ENCODE results near the gene CHST5. TPM values are rescaled to one million over a fixed set of nuclear protein-coding genes. Genes with fewer than 3 reads are reported as not detected.
"Not testable (repeated sequence)": the region's sequence is repeated elsewhere in the genome, so short reads cannot be mapped to it uniquely, and the experiment has no call there.

The CHST5 gene
- total RNA-seq, 1 donor from 2014 or later, result 1.5 TPM

GRCh38 chr16:75550211-75550662, 14.3 kb upstream of the CHST5 start:
- DNase-seq (ENCODE audit: low read depth, low spot score), result no peak
- H3K9me3 Mint-ChIP-seq, result no peaks in the 10 kb centered on the region

GRCh38 chr16:75548456-75548855, 12.5 kb upstream of the CHST5 start:
- H3K4me1 Mint-ChIP-seq; H3K36me3 Mint-ChIP-seq (ENCODE audit: low read depth); H3K4me3 Mint-ChIP-seq; H3K27ac Mint-ChIP-seq (ENCODE audit: unreplicated experiment); H3K9me3 Mint-ChIP-seq; H3K27me3 Mint-ChIP-seq (ENCODE audit: low read depth); DNase-seq (ENCODE audit: low read depth, low spot score): not testable (repeated sequence)

More at GRCh38 chr16:75550211-75550662, 14.3 kb upstream of the CHST5 start:
- Mint-ChIP-seq H3K36me3 (ENCODE audit: low read depth) (no peaks in the 10 kb centered on the region), H3K27ac (ENCODE audit: unreplicated experiment) (no peak overlapping the region), H3K4me3 (no peak overlapping the region), H3K4me1 (peaks cover 7% of the 10 kb centered on the region), H3K27me3 (ENCODE audit: low read depth) (no peaks in the 10 kb centered on the region)
- peak; percentile 46 for TF ChIP-seq CTCF (conservative IDR thresholded peaks at IDR 0.05)

- Mint-ChIP-seq H3K4me1 (no peaks in the 10 kb centered on the region), H3K36me3 (ENCODE audit: low read depth) (peaks cover 4% of the 10 kb centered on the region), H3K27me3 (ENCODE audit: low read depth) (no peaks in the 10 kb centered on the region), H3K4me3 (no peak overlapping the region), H3K9me3 (no peaks in the 10 kb centered on the region), H3K27ac (ENCODE audit: unreplicated experiment) (no peak overlapping the region)
- TF ChIP-seq CTCF (conservative IDR thresholded peaks at IDR 0.05), result no peak
- no peak for DNase-seq (ENCODE audit: low read depth, low spot score)
Observed at GRCh38 chr16:75546293-75546692, 10.4 kb upstream of the CHST5 start.

GRCh38 chr16:75545879-75546278, 10.0 kb upstream of the CHST5 start:
- not testable (repeated sequence) for DNase-seq (ENCODE audit: low read depth, low spot score); H3K27ac Mint-ChIP-seq (ENCODE audit: unreplicated experiment); H3K36me3 Mint-ChIP-seq (ENCODE audit: low read depth); H3K4me3 Mint-ChIP-seq; H3K27me3 Mint-ChIP-seq (ENCODE audit: low read depth); H3K9me3 Mint-ChIP-seq; H3K4me1 Mint-ChIP-seq

GRCh38 chr16:75542462-75542861, 6.6 kb upstream of the CHST5 start:
- not testable (repeated sequence) for DNase-seq (ENCODE audit: low read depth, low spot score); H3K4me3 Mint-ChIP-seq; H3K4me1 Mint-ChIP-seq; H3K27ac Mint-ChIP-seq (ENCODE audit: unreplicated experiment); H3K36me3 Mint-ChIP-seq (ENCODE audit: low read depth); H3K9me3 Mint-ChIP-seq; H3K27me3 Mint-ChIP-seq (ENCODE audit: low read depth)

DNA sequence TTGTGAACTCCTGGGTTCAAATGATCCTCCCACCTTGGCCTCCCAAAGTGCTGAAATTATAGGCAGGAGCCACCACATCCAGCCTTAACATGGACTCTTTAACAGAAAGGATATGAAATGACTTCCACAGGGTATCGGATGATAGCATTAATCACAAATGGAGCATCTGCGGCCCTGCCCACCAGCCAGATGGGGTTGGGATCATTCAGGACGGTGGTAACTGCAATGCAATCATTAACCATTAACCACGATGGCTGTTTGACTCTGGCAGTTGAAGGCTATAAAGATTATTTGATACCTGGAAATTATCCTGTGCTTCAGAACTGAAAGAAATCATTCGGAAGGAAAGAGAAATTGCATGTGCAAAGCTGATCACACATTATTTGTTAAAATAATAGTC, 5.3 kb upstream of the CHST5 start:
- no peaks in the 10 kb centered on the region for H3K4me1 Mint-ChIP-seq
- H3K4me3 Mint-ChIP-seq, result no peak overlapping the region
- no peak for DNase-seq (ENCODE audit: low read depth, low spot score)
- peaks cover 4% of the 10 kb centered on the region for H3K36me3 Mint-ChIP-seq (ENCODE audit: low read depth)
- H3K27ac Mint-ChIP-seq (ENCODE audit: unreplicated experiment), result no peak overlapping the region
- TF ChIP-seq CTCF (conservative IDR thresholded peaks at IDR 0.05), result no peak
- no peaks in the 10 kb centered on the region for H3K27me3 Mint-ChIP-seq (ENCODE audit: low read depth)
- H3K9me3 Mint-ChIP-seq, result no peaks in the 10 kb centered on the region

DNA sequence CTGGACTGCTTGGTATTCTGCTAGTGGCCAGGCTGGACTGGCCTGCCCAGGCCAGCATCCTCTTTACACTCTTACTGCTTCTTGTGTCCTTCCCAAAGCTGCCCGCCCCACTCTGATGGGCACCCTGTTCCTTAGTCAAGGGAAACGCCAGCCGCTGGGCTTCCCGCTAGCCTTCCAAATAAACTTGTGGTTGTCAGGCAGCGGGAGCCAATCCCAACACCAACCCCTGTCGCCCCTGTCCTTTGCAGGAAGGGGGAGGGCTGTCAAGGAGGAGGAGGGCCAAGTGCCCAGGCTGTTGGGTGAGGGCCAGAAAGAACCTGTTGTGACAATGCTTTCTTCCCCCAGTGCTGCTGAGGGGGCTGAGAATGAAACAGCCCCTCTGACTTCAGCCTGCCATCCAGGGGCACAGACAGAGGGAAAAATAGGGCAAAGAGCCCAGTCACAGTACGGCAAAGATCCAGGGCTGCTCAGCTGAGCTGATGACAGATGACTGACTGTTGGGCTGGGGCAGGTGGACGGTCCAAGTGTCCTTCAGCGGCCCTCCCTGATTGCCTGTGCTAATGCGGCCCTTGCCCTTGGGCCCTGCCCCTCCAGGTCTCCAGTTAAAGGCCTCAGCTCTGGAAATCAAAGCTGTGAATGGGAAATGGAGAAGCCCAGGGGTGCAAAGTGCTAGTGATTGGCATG, 3.1 kb upstream of the CHST5 start:
- not testable (repeated sequence) for H3K36me3 Mint-ChIP-seq (ENCODE audit: low read depth); DNase-seq (ENCODE audit: low read depth, low spot score); H3K27me3 Mint-ChIP-seq (ENCODE audit: low read depth); H3K4me1 Mint-ChIP-seq; H3K4me3 Mint-ChIP-seq; H3K9me3 Mint-ChIP-seq; H3K27ac Mint-ChIP-seq (ENCODE audit: unreplicated experiment)

All from neural crest cell (in vitro differentiated cells).